ENCODE measurements around the gene KRTAP10-4.
"Not testable (repeated sequence)": the region's sequence is repeated elsewhere in the genome, so short reads cannot be mapped to it uniquely, and the experiment has no call there.

The KRTAP10-4 gene

GRCh38 chr21:44600118-44600978 lies 26.8 kb downstream of the KRTAP10-4 start, which contains the start of gene KRTAP10-7:
Gene KRTAP10-7 (plus strand): TSS chr21:44600597. CDS start chr21:44600622, 25 bp downstream.
- H3K9ac ChIP-seq (ENCODE audit: low read depth in 1 of 2, low read length in 2 of 2); H3K4me3 ChIP-seq (ENCODE audit: low read length in 2 of 2); H3K27ac ChIP-seq (ENCODE audit: low read depth in 2 of 2, low read length in 2 of 2); H3K4me1 ChIP-seq (ENCODE audit: control insufficient read depth in 2 of 2, insufficient read depth in 2 of 2, low read length in 2 of 2); H3K9me3 ChIP-seq (ENCODE audit: control insufficient read depth in 2 of 2, low read length in 2 of 2); H3K36me3 ChIP-seq (ENCODE audit: control insufficient read depth in 2 of 2, insufficient read depth in 2 of 2, low read length in 2 of 2): not testable (repeated sequence)
- H3K27me3 ChIP-seq (ENCODE audit: control insufficient read depth in 2 of 2, insufficient read depth in 2 of 2, low read length in 2 of 2), result peaks cover 2 to 12% of the 10 kb centered on the region in 2 donors

GRCh38 chr21:44601091-44601490 lies 27.6 kb downstream of the KRTAP10-4 start:
- not testable (repeated sequence) for H3K4me3 ChIP-seq (ENCODE audit: low read length in 2 of 2); H3K36me3 ChIP-seq (ENCODE audit: control insufficient read depth in 2 of 2, insufficient read depth in 2 of 2, low read length in 2 of 2); H3K9me3 ChIP-seq (ENCODE audit: control insufficient read depth in 2 of 2, low read length in 2 of 2); H3K27me3 ChIP-seq (ENCODE audit: control insufficient read depth in 2 of 2, insufficient read depth in 2 of 2, low read length in 2 of 2); H3K4me1 ChIP-seq (ENCODE audit: control insufficient read depth in 2 of 2, insufficient read depth in 2 of 2, low read length in 2 of 2); H3K27ac ChIP-seq (ENCODE audit: low read depth in 2 of 2, low read length in 2 of 2); H3K9ac ChIP-seq (ENCODE audit: low read depth in 1 of 2, low read length in 2 of 2)

- Histone ChIP-seq H3K4me3 (ENCODE audit: low read length in 2 of 2) (no peak overlapping the region), H3K9ac (ENCODE audit: low read depth in 1 of 2, low read length in 2 of 2) (no peak overlapping the region), H3K27me3 (ENCODE audit: control insufficient read depth in 2 of 2, insufficient read depth in 2 of 2, low read length in 2 of 2) (peaks cover 2 to 6% of the 10 kb centered on the region in 2 donors), H3K9me3 (ENCODE audit: control insufficient read depth in 2 of 2, low read length in 2 of 2) (no peaks in the 10 kb centered on the region), H3K27ac (ENCODE audit: low read depth in 2 of 2, low read length in 2 of 2) (no peak overlapping the region), H3K4me1 (ENCODE audit: control insufficient read depth in 2 of 2, insufficient read depth in 2 of 2, low read length in 2 of 2) (no peaks in the 10 kb centered on the region), H3K36me3 (ENCODE audit: control insufficient read depth in 2 of 2, insufficient read depth in 2 of 2, low read length in 2 of 2) (no peaks in the 10 kb centered on the region)
Observed at GRCh38 chr21:44601596-44602462, 28.3 kb downstream of the KRTAP10-4 start.

GRCh38 chr21:44602463-44602850 lies 28.9 kb downstream of the KRTAP10-4 start:
- H3K9ac ChIP-seq (ENCODE audit: low read depth in 1 of 2, low read length in 2 of 2), result no peak overlapping the region
- no peaks in the 10 kb centered on the region for H3K4me1 ChIP-seq (ENCODE audit: control insufficient read depth in 2 of 2, insufficient read depth in 2 of 2, low read length in 2 of 2)
- peaks cover 2 to 6% of the 10 kb centered on the region in 2 donors for H3K27me3 ChIP-seq (ENCODE audit: control insufficient read depth in 2 of 2, insufficient read depth in 2 of 2, low read length in 2 of 2)

GRCh38 chr21:44603109-44603875 lies 29.8 kb downstream of the KRTAP10-4 start:
- Histone ChIP-seq H3K9me3 (ENCODE audit: control insufficient read depth in 2 of 2, low read length in 2 of 2) (no peaks in the 10 kb centered on the region), H3K27ac (ENCODE audit: low read depth in 2 of 2, low read length in 2 of 2) (no peak overlapping the region), H3K4me1 (ENCODE audit: control insufficient read depth in 2 of 2, insufficient read depth in 2 of 2, low read length in 2 of 2) (no peaks in the 10 kb centered on the region), H3K4me3 (ENCODE audit: low read length in 2 of 2) (no peak overlapping the region), H3K36me3 (ENCODE audit: control insufficient read depth in 2 of 2, insufficient read depth in 2 of 2, low read length in 2 of 2) (no peaks in the 10 kb centered on the region), H3K27me3 (ENCODE audit: control insufficient read depth in 2 of 2, insufficient read depth in 2 of 2, low read length in 2 of 2) (peaks cover 2 to 6% of the 10 kb centered on the region in 2 donors), H3K9ac (ENCODE audit: low read depth in 1 of 2, low read length in 2 of 2) (no peak overlapping the region)

More at GRCh38 chr21:44602463-44602850, 28.9 kb downstream of the KRTAP10-4 start:
- H3K4me3 ChIP-seq (ENCODE audit: low read length in 2 of 2), result no peak overlapping the region
- no peaks in the 10 kb centered on the region for H3K9me3 ChIP-seq (ENCODE audit: control insufficient read depth in 2 of 2, low read length in 2 of 2)
- H3K36me3 ChIP-seq (ENCODE audit: control insufficient read depth in 2 of 2, insufficient read depth in 2 of 2, low read length in 2 of 2), result no peaks in the 10 kb centered on the region
- no peak overlapping the region for H3K27ac ChIP-seq (ENCODE audit: low read depth in 2 of 2, low read length in 2 of 2)

- H3K4me1 ChIP-seq (ENCODE audit: control insufficient read depth in 2 of 2, insufficient read depth in 2 of 2, low read length in 2 of 2), result no peaks in the 10 kb centered on the region
- no peak overlapping the region for H3K9ac ChIP-seq (ENCODE audit: low read depth in 1 of 2, low read length in 2 of 2)
- peaks cover 2 to 6% of the 10 kb centered on the region in 2 donors for H3K27me3 ChIP-seq (ENCODE audit: control insufficient read depth in 2 of 2, insufficient read depth in 2 of 2, low read length in 2 of 2)
- no peak overlapping the region for H3K27ac ChIP-seq (ENCODE audit: low read depth in 2 of 2, low read length in 2 of 2)
- no peaks in the 10 kb centered on the region for H3K9me3 ChIP-seq (ENCODE audit: control insufficient read depth in 2 of 2, low read length in 2 of 2)
- H3K36me3 ChIP-seq (ENCODE audit: control insufficient read depth in 2 of 2, insufficient read depth in 2 of 2, low read length in 2 of 2), result no peaks in the 10 kb centered on the region
- H3K4me3 ChIP-seq (ENCODE audit: low read length in 2 of 2), result no peak overlapping the region
Observed at GRCh38 chr21:44603911-44604310, 30.4 kb downstream of the KRTAP10-4 start.

GRCh38 chr21:44606495-44606894 lies 33.0 kb downstream of the KRTAP10-4 start:
- Histone ChIP-seq H3K36me3 (ENCODE audit: control insufficient read depth in 2 of 2, insufficient read depth in 2 of 2, low read length in 2 of 2) (no peaks in the 10 kb centered on the region), H3K27me3 (ENCODE audit: control insufficient read depth in 2 of 2, insufficient read depth in 2 of 2, low read length in 2 of 2) (peaks cover 0 to 2% of the 10 kb centered on the region in 2 donors), H3K4me1 (ENCODE audit: control insufficient read depth in 2 of 2, insufficient read depth in 2 of 2, low read length in 2 of 2) (no peaks in the 10 kb centered on the region), H3K4me3 (ENCODE audit: low read length in 2 of 2) (no peak overlapping the region), H3K9ac (ENCODE audit: low read depth in 1 of 2, low read length in 2 of 2) (no peak overlapping the region), H3K27ac (ENCODE audit: low read depth in 2 of 2, low read length in 2 of 2) (no peak overlapping the region), H3K9me3 (ENCODE audit: control insufficient read depth in 2 of 2, low read length in 2 of 2) (no peaks in the 10 kb centered on the region)

- no peak overlapping the region for H3K4me3 ChIP-seq (ENCODE audit: low read length in 2 of 2)
- no peaks in the 10 kb centered on the region for H3K36me3 ChIP-seq (ENCODE audit: control insufficient read depth in 2 of 2, insufficient read depth in 2 of 2, low read length in 2 of 2)
- H3K27me3 ChIP-seq (ENCODE audit: control insufficient read depth in 2 of 2, insufficient read depth in 2 of 2, low read length in 2 of 2), result no peaks in the 10 kb centered on the region
- peaks cover 0 to 5% of the 10 kb centered on the region in 2 donors for H3K9me3 ChIP-seq (ENCODE audit: control insufficient read depth in 2 of 2, low read length in 2 of 2)
- no peak overlapping the region for H3K27ac ChIP-seq (ENCODE audit: low read depth in 2 of 2, low read length in 2 of 2)
- H3K9ac ChIP-seq (ENCODE audit: low read depth in 1 of 2, low read length in 2 of 2), result no peak overlapping the region
- no peaks in the 10 kb centered on the region for H3K4me1 ChIP-seq (ENCODE audit: control insufficient read depth in 2 of 2, insufficient read depth in 2 of 2, low read length in 2 of 2)
Observed at GRCh38 chr21:44609193-44609592, 35.7 kb downstream of the KRTAP10-4 start.

- not testable (repeated sequence) for H3K27ac ChIP-seq (ENCODE audit: low read depth in 2 of 2, low read length in 2 of 2); H3K4me1 ChIP-seq (ENCODE audit: control insufficient read depth in 2 of 2, insufficient read depth in 2 of 2, low read length in 2 of 2); H3K9ac ChIP-seq (ENCODE audit: low read depth in 1 of 2, low read length in 2 of 2); H3K4me3 ChIP-seq (ENCODE audit: low read length in 2 of 2); H3K36me3 ChIP-seq (ENCODE audit: control insufficient read depth in 2 of 2, insufficient read depth in 2 of 2, low read length in 2 of 2); H3K27me3 ChIP-seq (ENCODE audit: control insufficient read depth in 2 of 2, insufficient read depth in 2 of 2, low read length in 2 of 2); H3K9me3 ChIP-seq (ENCODE audit: control insufficient read depth in 2 of 2, low read length in 2 of 2)
Observed at GRCh38 chr21:44610157-44610843, 36.8 kb downstream of the KRTAP10-4 start.

Measured in mucosa of rectum (tissue), 2 donors.